Right ventricle myocardium superior (tissue), 1 donor: ENCODE data around the gene GTF3C1. TPM values are rescaled to one million over a fixed set of nuclear protein-coding genes. Genes with fewer than 3 reads are reported as not detected.

Experiments used
- ATAC-seq: fragments of 200-7000 bp; cut with Tn5 transposase; one replicate; pipeline ENCODE4 v1.9.1; 2020; ENCODE audit warnings: mild to moderate bottlenecking; ENCODE audit not compliant: poor library complexity
- DNase-seq: peaks from one replicate; pipeline ENCODE4 v3.0.0-alpha.2; 2020
- intact Hi-C: fragments of 100-400 bp; cut with DNase I; formaldehyde crosslinking; loops from one replicate; pipeline ENCODE4 v1.11.2; 2022
- long read RNA-seq: library from polyadenylated mRNA; unstranded; transcript quantifications from one replicate; pipeline ENCODE4 v2.0.0, GENCODE V29; 2021
- total RNA-seq: library from RNA; stranded (reverse); fragmentation: NEBNext Ultra II Directional; extraction: Animal tissue kit (Norgen Biotek cat#: 25700); gene quantifications from one replicate; pipeline ENCODE4 v1.2.1, GENCODE V29; 2021
- donor health status: DM: no; HTN: yes; CAD: no; lungs with severe emphysema.

Gene GTF3C1, protein sequence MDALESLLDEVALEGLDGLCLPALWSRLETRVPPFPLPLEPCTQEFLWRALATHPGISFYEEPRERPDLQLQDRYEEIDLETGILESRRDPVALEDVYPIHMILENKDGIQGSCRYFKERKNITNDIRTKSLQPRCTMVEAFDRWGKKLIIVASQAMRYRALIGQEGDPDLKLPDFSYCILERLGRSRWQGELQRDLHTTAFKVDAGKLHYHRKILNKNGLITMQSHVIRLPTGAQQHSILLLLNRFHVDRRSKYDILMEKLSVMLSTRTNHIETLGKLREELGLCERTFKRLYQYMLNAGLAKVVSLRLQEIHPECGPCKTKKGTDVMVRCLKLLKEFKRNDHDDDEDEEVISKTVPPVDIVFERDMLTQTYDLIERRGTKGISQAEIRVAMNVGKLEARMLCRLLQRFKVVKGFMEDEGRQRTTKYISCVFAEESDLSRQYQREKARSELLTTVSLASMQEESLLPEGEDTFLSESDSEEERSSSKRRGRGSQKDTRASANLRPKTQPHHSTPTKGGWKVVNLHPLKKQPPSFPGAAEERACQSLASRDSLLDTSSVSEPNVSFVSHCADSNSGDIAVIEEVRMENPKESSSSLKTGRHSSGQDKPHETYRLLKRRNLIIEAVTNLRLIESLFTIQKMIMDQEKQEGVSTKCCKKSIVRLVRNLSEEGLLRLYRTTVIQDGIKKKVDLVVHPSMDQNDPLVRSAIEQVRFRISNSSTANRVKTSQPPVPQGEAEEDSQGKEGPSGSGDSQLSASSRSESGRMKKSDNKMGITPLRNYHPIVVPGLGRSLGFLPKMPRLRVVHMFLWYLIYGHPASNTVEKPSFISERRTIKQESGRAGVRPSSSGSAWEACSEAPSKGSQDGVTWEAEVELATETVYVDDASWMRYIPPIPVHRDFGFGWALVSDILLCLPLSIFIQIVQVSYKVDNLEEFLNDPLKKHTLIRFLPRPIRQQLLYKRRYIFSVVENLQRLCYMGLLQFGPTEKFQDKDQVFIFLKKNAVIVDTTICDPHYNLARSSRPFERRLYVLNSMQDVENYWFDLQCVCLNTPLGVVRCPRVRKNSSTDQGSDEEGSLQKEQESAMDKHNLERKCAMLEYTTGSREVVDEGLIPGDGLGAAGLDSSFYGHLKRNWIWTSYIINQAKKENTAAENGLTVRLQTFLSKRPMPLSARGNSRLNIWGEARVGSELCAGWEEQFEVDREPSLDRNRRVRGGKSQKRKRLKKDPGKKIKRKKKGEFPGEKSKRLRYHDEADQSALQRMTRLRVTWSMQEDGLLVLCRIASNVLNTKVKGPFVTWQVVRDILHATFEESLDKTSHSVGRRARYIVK (N-terminal part only)
- total RNA-seq = 45.2 TPM
- long read RNA-seq, full-length matches to known transcripts = 18 of 71 reads
- long read RNA-seq, partial matches to known transcripts = 51 of 71 reads
- long read RNA-seq, other reads (novel, unspliced or antisense) = 2 of 71 reads

GRCh38 chr16:27549746-27550581, at the start of gene GTF3C1, which contains the start of gene KATNIP:
Gene GTF3C1 (minus strand): TSS chr16:27549913. CDS start chr16:27549890, 23 bp downstream.
Gene KATNIP (plus strand): TSS chr16:27550144. CDS start chr16:27550171, 27 bp downstream.
- peak; percentile 100 for DNase-seq
- intact Hi-C loops = loop anchor here (10.0 kb wide), 1 partner anchor 55 kb away; no protein-coding TSS in a partner anchor
- peak; percentile 100 for ATAC-seq

DNA sequence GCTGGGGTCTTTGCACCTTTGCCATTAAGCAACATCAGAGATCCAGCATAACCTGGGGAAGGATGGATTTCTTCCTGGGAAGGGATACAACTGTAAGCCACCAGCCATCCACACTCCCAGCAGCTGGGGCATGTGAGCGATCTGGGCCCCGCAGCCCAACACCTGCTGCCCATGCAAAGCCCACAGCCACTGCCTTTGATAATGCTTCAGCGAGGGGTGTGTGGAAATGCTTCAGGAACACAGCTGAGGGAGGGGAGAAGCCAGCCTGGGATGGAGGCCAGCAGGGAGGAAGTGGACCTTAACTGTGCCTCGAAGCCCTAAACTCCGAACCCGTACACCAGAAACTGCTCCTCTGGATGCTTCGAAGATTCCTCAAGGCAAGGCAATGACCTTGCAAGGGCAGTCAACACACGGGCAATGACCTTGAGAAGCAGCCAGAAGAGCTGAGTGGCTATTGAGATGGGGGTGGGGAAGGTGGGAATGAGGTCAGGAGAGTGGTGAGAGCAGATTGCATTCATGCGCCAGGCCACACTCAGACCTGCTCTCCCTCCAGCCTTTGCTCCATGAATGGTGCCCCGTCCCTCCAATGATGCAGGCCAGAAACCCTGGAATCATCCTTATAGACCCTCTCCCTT, 49.3 kb upstream of the GTF3C1 start:
- ATAC-seq (no peak), DNase-seq (no peak)
- intact Hi-C loops = no loop called here

DNA sequence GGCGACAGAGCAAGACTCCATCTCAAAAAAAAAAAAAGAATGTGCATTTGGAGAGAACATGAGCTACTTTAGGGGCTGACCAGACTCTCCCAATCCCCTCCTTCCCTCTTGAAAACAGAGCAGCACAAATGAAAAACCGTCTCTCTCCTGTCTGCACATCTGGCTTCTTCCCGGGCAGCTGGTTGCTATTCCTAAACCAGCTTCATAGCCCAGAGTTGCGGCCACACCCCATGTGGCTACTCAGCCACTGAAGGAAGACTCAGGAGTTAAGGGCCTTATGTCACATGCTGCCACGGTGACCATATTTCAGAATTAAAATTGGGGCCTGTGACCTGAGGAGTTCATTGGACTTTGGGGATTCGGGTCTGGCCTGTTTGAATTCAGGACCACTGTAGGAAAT, 48.5 kb upstream of the GTF3C1 start:
- intact Hi-C loops = no loop called here
- ATAC-seq = no peak
- no peak for DNase-seq

DNA sequence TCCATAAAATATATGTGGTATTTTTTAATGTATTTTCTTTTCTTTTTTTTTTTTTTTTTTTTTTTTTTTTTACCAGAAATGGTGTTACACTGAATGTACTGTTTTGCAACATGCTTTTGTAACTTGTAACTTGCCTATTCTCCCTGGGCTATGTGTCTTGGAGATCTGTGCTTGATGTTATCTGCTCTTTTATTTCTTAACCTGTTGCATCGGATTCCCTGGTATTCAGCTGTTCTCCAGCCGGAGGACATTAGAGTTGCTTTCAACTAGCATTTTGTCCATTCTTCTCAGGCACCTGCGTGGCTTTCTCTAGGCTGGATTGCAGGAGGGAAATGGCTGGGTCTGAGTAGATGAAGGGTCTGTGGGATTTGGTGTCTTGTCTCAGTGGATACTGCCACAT, 47.6 kb upstream of the GTF3C1 start:
- DNase-seq (no peak), ATAC-seq (no peak)
- intact Hi-C loops = no loop called here

- intact Hi-C loops = no loop called here
- DNase-seq = no peak
Observed at GRCh38 chr16:27596411-27596810, 46.7 kb upstream of the GTF3C1 start.

GRCh38 chr16:27595993-27596392, 46.3 kb upstream of the GTF3C1 start:
- intact Hi-C loops = no loop called here
- DNase-seq = no peak
- ATAC-seq = no peak

More at GRCh38 chr16:27596411-27596810, 46.7 kb upstream of the GTF3C1 start:
- no peak for ATAC-seq

GRCh38 chr16:27595475-27595874, 45.8 kb upstream of the GTF3C1 start:
- intact Hi-C loops = no loop called here
- DNase-seq = no peak
- ATAC-seq = no peak

DNA sequence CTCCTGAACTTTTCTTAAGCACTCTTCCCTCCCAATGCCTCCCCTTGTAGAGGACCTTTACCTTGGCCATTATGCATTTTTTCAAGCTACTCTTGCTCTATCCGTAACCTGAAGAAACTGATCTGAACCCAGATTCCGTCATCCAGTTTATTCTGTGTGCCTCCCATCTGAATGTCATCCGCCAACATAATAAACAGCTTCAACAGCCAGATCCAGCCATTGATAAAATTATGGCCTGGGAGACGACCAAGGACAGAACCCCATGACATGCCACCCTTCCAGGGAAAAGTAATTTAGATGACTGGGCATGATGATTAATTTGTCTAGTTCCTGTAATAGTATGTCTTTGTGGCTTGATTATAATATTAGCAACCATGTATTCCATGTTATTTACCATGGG, 42.1 kb upstream of the GTF3C1 start:
- ATAC-seq = no peak

GRCh38 chr16:27588057-27588456, 38.3 kb upstream of the GTF3C1 start:
- no peak for DNase-seq
- intact Hi-C loops = no loop called here
- no peak for ATAC-seq

More for the DNA sequence above, 42.1 kb upstream of the GTF3C1 start:
- intact Hi-C loops = no loop called here
- no peak for DNase-seq

DNA sequence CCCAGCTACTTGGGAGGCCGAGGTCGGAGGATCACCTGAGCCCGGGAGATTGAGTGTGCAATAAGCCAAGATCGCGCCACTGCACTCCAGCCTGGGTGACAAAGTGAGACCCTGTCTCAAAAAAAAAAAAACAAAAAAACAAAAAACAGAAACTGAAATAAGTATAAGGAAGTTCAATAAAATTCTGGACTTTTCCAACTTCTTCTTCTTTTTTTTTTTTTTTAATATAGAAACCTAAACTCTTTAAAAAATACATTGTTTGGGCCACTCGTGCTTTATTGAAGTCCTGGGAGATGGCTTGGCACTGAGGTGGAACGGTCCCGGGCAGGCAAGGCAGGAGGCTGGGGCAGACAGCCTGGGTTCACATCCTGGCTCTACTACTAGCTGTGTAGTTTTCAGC, 37.0 kb upstream of the GTF3C1 start:
- no peak for ATAC-seq
- intact Hi-C loops = no loop called here
- no peak for DNase-seq

GRCh38 chr16:27585200-27585599, 35.5 kb upstream of the GTF3C1 start:
- intact Hi-C loops = no loop called here
- ATAC-seq (no peak), DNase-seq (no peak)

DNA sequence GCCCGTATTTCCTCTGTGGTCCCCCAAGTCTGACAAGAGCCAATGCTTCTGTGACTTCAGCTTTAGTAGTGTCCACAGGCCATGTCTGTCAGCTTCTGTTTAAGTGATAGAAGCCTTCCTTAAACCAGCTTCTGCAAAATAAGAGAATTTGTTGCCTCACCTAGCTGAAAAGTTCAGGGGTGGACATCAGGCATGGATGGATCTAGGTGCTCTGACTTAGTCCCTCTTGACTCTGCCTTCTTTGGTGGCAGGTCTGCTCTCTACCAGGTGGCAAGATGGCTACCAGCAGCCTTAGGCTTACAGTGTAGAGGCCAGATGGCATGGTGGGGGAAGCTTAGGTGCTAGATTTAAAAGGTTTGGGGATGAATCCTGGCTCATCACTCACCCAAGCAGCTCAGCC, 33.9 kb upstream of the GTF3C1 start:
- ATAC-seq (no peak), DNase-seq (no peak)
- intact Hi-C loops = no loop called here

DNA sequence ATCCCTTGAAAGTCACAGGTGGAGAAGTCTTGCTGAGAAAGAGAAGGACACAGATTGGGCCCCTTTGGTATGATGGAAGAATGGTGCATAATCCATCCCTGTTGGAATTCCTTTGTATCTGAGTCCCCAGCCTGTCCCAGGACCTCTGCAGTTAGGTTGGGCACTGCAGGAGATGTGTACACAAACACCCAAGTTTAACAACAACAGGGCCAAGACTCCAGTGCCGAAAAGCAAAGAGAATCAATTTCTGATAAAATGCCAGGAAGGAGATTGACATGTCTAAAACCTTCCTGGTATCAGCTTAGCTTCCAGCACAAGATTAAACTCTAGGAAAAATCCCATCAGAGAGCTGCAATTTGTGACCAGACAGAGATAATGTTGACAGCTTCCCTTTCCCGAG, 33.2 kb upstream of the GTF3C1 start:
- ATAC-seq = no peak
- DNase-seq = no peak
- intact Hi-C loops = no loop called here

- DNase-seq (no peak), ATAC-seq (no peak)
- intact Hi-C loops = loop anchor here (10.0 kb wide), 1 partner anchor 135 kb away; no protein-coding TSS in a partner anchor
Observed at GRCh38 chr16:27579087-27579980, 29.6 kb upstream of the GTF3C1 start.

- DNase-seq = no peak
- ATAC-seq = no peak
- intact Hi-C loops = loop anchor here (10.0 kb wide), 1 partner anchor 138 kb away; no protein-coding TSS in a partner anchor
Observed at GRCh38 chr16:27576729-27577128, 27.0 kb upstream of the GTF3C1 start.

GRCh38 chr16:27572711-27573110, 23.0 kb upstream of the GTF3C1 start:
- ATAC-seq (peak; percentile 82), DNase-seq (peak; percentile 51)
- intact Hi-C loops = loop anchor here (10.0 kb wide), 1 partner anchor 142 kb away; no protein-coding TSS in a partner anchor
